ENCODE measurements around the gene SF3A1.
A peak's percentile ranks its signal among the peaks of the same experiment; 100 is the strongest.
"Not testable (repeated sequence)": the region's sequence is repeated elsewhere in the genome, so short reads cannot be mapped to it uniquely, and the experiment has no call there.

Gene SF3A1

GRCh38 chr22:30348404-30348803 lies 8.3 kb downstream of the SF3A1 start:
- no peak for DNase-seq
- H3K9me3 Mint-ChIP-seq = no peaks in the 10 kb centered on the region
- peaks cover 76% of the 10 kb centered on the region for H3K36me3 Mint-ChIP-seq (ENCODE audit: low read depth)
- no peak for TF ChIP-seq CTCF (IDR thresholded peaks at IDR 0.05)
- peak overlapping the region; percentile 67 for H3K27ac Mint-ChIP-seq
- H3K4me3 Mint-ChIP-seq = no peak overlapping the region
- no peaks in the 10 kb centered on the region for H3K4me1 Mint-ChIP-seq
- no peaks in the 10 kb centered on the region for H3K27me3 Mint-ChIP-seq (ENCODE audit: low read depth, poor library complexity)

- no peak for DNase-seq
- no peak overlapping the region for H3K4me3 Mint-ChIP-seq
- no peaks in the 10 kb centered on the region for H3K4me1 Mint-ChIP-seq
- H3K36me3 Mint-ChIP-seq (ENCODE audit: low read depth) = peaks cover 78% of the 10 kb centered on the region
- H3K27ac Mint-ChIP-seq = no peak overlapping the region
- TF ChIP-seq CTCF (IDR thresholded peaks at IDR 0.05) = no peak
- no peaks in the 10 kb centered on the region for H3K9me3 Mint-ChIP-seq
- H3K27me3 Mint-ChIP-seq (ENCODE audit: low read depth, poor library complexity) = no peaks in the 10 kb centered on the region
These were observed 9.3 kb downstream of the SF3A1 start for GRCh38 chr22:30347255-30347892.

- Mint-ChIP-seq H3K4me3 (no peak overlapping the region), H3K27ac (no peak overlapping the region), H3K27me3 (ENCODE audit: low read depth, poor library complexity) (no peaks in the 10 kb centered on the region), H3K9me3 (no peaks in the 10 kb centered on the region), H3K36me3 (ENCODE audit: low read depth) (peaks cover 76% of the 10 kb centered on the region), H3K4me1 (no peaks in the 10 kb centered on the region)
- TF ChIP-seq CTCF (IDR thresholded peaks at IDR 0.05) = no peak
- DNase-seq = no peak
These were observed 12.1 kb downstream of the SF3A1 start for GRCh38 chr22:30344447-30345200.

GRCh38 chr22:30340911-30341685 lies 15.6 kb downstream of the SF3A1 start:
- Mint-ChIP-seq H3K4me1 (no peaks in the 10 kb centered on the region), H3K27me3 (ENCODE audit: low read depth, poor library complexity) (no peaks in the 10 kb centered on the region), H3K4me3 (no peak overlapping the region), H3K9me3 (no peaks in the 10 kb centered on the region), H3K36me3 (ENCODE audit: low read depth) (peaks cover 80% of the 10 kb centered on the region), H3K27ac (no peak overlapping the region)
- DNase-seq = no peak
- TF ChIP-seq CTCF (IDR thresholded peaks at IDR 0.05) = no peak

GRCh38 chr22:30338802-30339201 lies 17.9 kb downstream of the SF3A1 start:
- H3K4me1 Mint-ChIP-seq = no peaks in the 10 kb centered on the region

GRCh38 chr22:30338341-30338740 lies 18.4 kb downstream of the SF3A1 start:
- not testable (repeated sequence) for H3K9me3 Mint-ChIP-seq; H3K27me3 Mint-ChIP-seq (ENCODE audit: low read depth, poor library complexity); H3K4me3 Mint-ChIP-seq; DNase-seq; H3K27ac Mint-ChIP-seq; H3K4me1 Mint-ChIP-seq
- H3K36me3 Mint-ChIP-seq (ENCODE audit: low read depth) = peaks cover 82% of the 10 kb centered on the region

More at GRCh38 chr22:30338802-30339201, 17.9 kb downstream of the SF3A1 start:
- no peak for TF ChIP-seq CTCF (IDR thresholded peaks at IDR 0.05)
- Mint-ChIP-seq H3K4me3 (no peak overlapping the region), H3K27ac (no peak overlapping the region), H3K36me3 (ENCODE audit: low read depth) (peaks cover 82% of the 10 kb centered on the region), H3K27me3 (ENCODE audit: low read depth, poor library complexity) (no peaks in the 10 kb centered on the region), H3K9me3 (no peaks in the 10 kb centered on the region)
- no peak for DNase-seq
